ENCODE measurements around the gene PKP4. TPM values are rescaled to one million over a fixed set of nuclear protein-coding genes. Genes with fewer than 3 reads are reported as not detected.

The PKP4 gene
- total RNA-seq, 1 donor: 47.4 TPM

- Histone ChIP-seq H3K4me2 (ENCODE audit: insufficient read depth, low read length) (peak overlapping the region; percentile 11), H3K4me3 (ENCODE audit: insufficient read depth, low read length) (no peak overlapping the region), H3K79me2 (ENCODE audit: insufficient read depth, low read length) (peaks cover 64% of the 10 kb centered on the region), H3K27me3 (ENCODE audit: insufficient read depth, low read length) (no peaks in the 10 kb centered on the region), H3K27ac (ENCODE audit: low read depth, low read length) (peak overlapping the region; percentile 32), H4K20me1 (ENCODE audit: insufficient read depth, low read length) (no peaks in the 10 kb centered on the region), H3K9me3 (ENCODE audit: low read depth, low read length) (no peaks in the 10 kb centered on the region), H3K36me3 (ENCODE audit: insufficient read depth, low read length) (peaks cover 8% of the 10 kb centered on the region), H2AFZ (ENCODE audit: low read length) (no peak overlapping the region), H3K4me1 (ENCODE audit: insufficient read depth, low read length) (peaks cover 13% of the 10 kb centered on the region)
- peak; percentile 75 for DNase-seq (ENCODE audit: insufficient read length, low spot score, missing footprints)
- TF ChIP-seq CTCF (IDR thresholded peaks at IDR 0.05; ENCODE audit: extremely low read depth, low read depth, low read length): no peak
Measured at GRCh38 chr2:158518084-158518483, 61.3 kb downstream of the PKP4 start.

- H3K36me3 ChIP-seq (ENCODE audit: insufficient read depth, low read length): peaks cover 8% of the 10 kb centered on the region
- no peak overlapping the region for H3K4me3 ChIP-seq (ENCODE audit: insufficient read depth, low read length)
- no peak for TF ChIP-seq CTCF (IDR thresholded peaks at IDR 0.05; ENCODE audit: extremely low read depth, low read depth, low read length)
- no peaks in the 10 kb centered on the region for H4K20me1 ChIP-seq (ENCODE audit: insufficient read depth, low read length)
- no peak overlapping the region for H2AFZ ChIP-seq (ENCODE audit: low read length)
- H3K9me3 ChIP-seq (ENCODE audit: low read depth, low read length): no peaks in the 10 kb centered on the region
- peaks cover 13% of the 10 kb centered on the region for H3K4me1 ChIP-seq (ENCODE audit: insufficient read depth, low read length)
- no peak for DNase-seq (ENCODE audit: insufficient read length, low spot score, missing footprints)
- H3K79me2 ChIP-seq (ENCODE audit: insufficient read depth, low read length): peaks cover 52% of the 10 kb centered on the region
- no peak overlapping the region for H3K27ac ChIP-seq (ENCODE audit: low read depth, low read length)
- no peak overlapping the region for H3K4me2 ChIP-seq (ENCODE audit: insufficient read depth, low read length)
- no peaks in the 10 kb centered on the region for H3K27me3 ChIP-seq (ENCODE audit: insufficient read depth, low read length)
Measured at GRCh38 chr2:158519481-158519880, 62.7 kb downstream of the PKP4 start.

DNA sequence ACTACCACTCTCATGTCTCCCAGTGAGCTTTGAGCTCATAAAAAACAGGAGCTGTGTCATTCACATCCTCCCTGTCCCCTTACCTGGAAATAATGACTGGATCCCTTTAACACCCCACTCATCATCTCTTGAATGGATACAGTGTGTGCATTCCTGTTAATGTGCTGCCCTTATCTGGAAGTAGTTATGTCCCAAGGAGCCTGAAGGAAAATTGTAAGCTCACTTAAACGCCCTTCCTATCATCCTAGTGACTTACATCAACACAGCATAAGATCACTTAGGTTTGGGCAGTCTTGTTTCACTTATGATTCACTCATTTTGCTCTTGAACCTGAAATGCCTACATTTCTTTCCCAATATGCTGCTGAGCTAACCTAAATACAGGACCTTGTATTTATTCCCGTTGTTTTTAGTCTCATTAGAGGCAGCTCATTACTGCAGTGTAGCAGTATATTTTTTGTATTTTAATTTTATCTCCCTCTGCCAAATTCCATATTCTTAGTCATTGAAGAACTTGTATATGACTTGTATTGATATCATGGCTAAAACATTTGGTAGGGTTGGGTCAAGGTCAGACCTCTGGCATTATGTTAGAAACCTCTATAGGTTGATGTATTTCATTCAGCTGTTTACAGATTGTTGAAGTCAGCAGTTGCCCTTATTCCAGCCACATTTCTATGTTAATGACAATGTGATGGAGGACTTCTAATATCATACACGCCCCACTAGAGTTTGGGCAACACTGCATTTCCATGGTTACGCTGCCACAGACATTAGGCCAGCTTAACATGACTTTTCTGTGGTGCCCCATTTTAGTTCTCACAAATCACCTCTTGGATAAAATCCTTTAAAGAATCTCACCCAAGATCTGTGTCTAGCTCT, 72.9 kb downstream of the PKP4 start:
- no peaks in the 10 kb centered on the region for H4K20me1 ChIP-seq (ENCODE audit: insufficient read depth, low read length)
- H2AFZ ChIP-seq (ENCODE audit: low read length): no peak overlapping the region
- H3K4me2 ChIP-seq (ENCODE audit: insufficient read depth, low read length): no peak overlapping the region
- peaks cover 15% of the 10 kb centered on the region for H3K4me1 ChIP-seq (ENCODE audit: insufficient read depth, low read length)
- H3K79me2 ChIP-seq (ENCODE audit: insufficient read depth, low read length): peaks cover 21% of the 10 kb centered on the region
- no peaks in the 10 kb centered on the region for H3K9me3 ChIP-seq (ENCODE audit: low read depth, low read length)
- DNase-seq (ENCODE audit: insufficient read length, low spot score, missing footprints): peak; percentile 60
- no peak for TF ChIP-seq CTCF (IDR thresholded peaks at IDR 0.05; ENCODE audit: extremely low read depth, low read depth, low read length)
- H3K4me3 ChIP-seq (ENCODE audit: insufficient read depth, low read length): no peak overlapping the region
- peaks cover 5% of the 10 kb centered on the region for H3K36me3 ChIP-seq (ENCODE audit: insufficient read depth, low read length)
- peak overlapping the region; percentile 31 for H3K27ac ChIP-seq (ENCODE audit: low read depth, low read length)
- no peaks in the 10 kb centered on the region for H3K27me3 ChIP-seq (ENCODE audit: insufficient read depth, low read length)

DNA sequence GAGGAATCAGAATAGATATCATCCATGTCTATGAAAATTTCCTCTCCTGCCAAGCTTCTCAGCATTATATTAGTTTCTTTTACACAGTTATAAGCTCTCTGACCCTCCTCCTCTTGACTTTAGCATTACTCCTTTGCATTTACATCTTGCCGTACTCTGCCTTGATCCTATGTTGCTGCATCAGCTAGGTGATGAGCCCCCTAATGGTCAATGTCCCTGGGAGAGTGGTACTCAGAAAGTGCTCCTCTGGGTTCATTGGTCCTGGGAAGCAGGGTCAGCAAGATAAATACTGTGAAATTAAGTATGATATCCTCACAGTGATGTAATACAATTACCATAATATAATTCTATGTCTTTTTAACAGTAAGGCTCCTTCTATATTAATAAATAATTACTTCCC, 74.1 kb downstream of the PKP4 start:
- Histone ChIP-seq H2AFZ (ENCODE audit: low read length) (no peak overlapping the region), H3K4me2 (ENCODE audit: insufficient read depth, low read length) (no peak overlapping the region), H3K27ac (ENCODE audit: low read depth, low read length) (no peak overlapping the region), H3K4me3 (ENCODE audit: insufficient read depth, low read length) (no peak overlapping the region), H3K9me3 (ENCODE audit: low read depth, low read length) (no peaks in the 10 kb centered on the region), H4K20me1 (ENCODE audit: insufficient read depth, low read length) (no peaks in the 10 kb centered on the region), H3K36me3 (ENCODE audit: insufficient read depth, low read length) (peaks cover 5% of the 10 kb centered on the region), H3K79me2 (ENCODE audit: insufficient read depth, low read length) (peaks cover 21% of the 10 kb centered on the region), H3K4me1 (ENCODE audit: insufficient read depth, low read length) (peaks cover 15% of the 10 kb centered on the region), H3K27me3 (ENCODE audit: insufficient read depth, low read length) (no peaks in the 10 kb centered on the region)
- no peak for TF ChIP-seq CTCF (IDR thresholded peaks at IDR 0.05; ENCODE audit: extremely low read depth, low read depth, low read length)
- no peak for DNase-seq (ENCODE audit: insufficient read length, low spot score, missing footprints)

Measured in osteoblast (primary cell).